GM12891 (cell line): ENCODE data around the gene CCL13.

Experiments used
- DNase-seq: peaks from one replicate; pipeline ENCODE4 v3.0.0; 2011; ENCODE audit warnings: low spot score; ENCODE audit not compliant: insufficient read length
- FAIRE-seq: peaks from 2 replicates; lab custom pipeline; 2011; peaks lifted over from hg19 to GRCh38; lab: Jason Lieb, UNC
- PAX5 ChIP-seq: IDR thresholded peaks from 2 replicates; pipeline ENCODE4 v1.6.1; 2011; ENCODE audit warnings: low read length, moderate library complexity, mild to moderate bottlenecking; ENCODE audit not compliant: insufficient read depth, severe bottlenecking
- POLR2A ChIP-seq: IDR thresholded peaks from 2 replicates; pipeline ENCODE4 v1.6.1; 2011; ENCODE audit warnings: low read depth, low read length, control low read depth
- POLR2AphosphoS5 ChIP-seq: IDR thresholded peaks from 2 replicates; pipeline ENCODE4 v1.6.1; 2011; ENCODE audit warnings: low read depth, low read length, control low read depth
- POU2F2 ChIP-seq: IDR thresholded peaks from 2 replicates; pipeline ENCODE4 v1.6.1; 2011; ENCODE audit warnings: low read depth, mild to moderate bottlenecking, control low read depth, low read length, moderate library complexity
- SPI1 ChIP-seq: IDR thresholded peaks from 2 replicates; pipeline ENCODE4 v1.6.1; 2011; ENCODE audit warnings: low read depth, low read length, control low read depth
- TAF1 ChIP-seq: IDR thresholded peaks from 2 replicates; pipeline ENCODE4 v1.6.1; 2011; ENCODE audit warnings: low read depth, low read length, control low read depth

CCL13 gene

GRCh38 chr17:34337701-34338100 is 18.6 kb upstream of the CCL13 start:
- no peak for TF ChIP-seq POLR2A
- no peak for TF ChIP-seq PAX5
- no peak for TF ChIP-seq SPI1
- TF ChIP-seq POLR2AphosphoS5, result no peak
- TF ChIP-seq TAF1, result no peak
- TF ChIP-seq POU2F2, result no peak

GRCh38 chr17:34339138-34339770 is 17.0 kb upstream of the CCL13 start:
- no peak for FAIRE-seq
- no peak for DNase-seq

More at GRCh38 chr17:34337701-34338100, 18.6 kb upstream of the CCL13 start:
- DNase-seq (no peak), FAIRE-seq (no peak)

GRCh38 chr17:34341916-34342315 is 14.4 kb upstream of the CCL13 start:
- FAIRE-seq (no peak), DNase-seq (no peak)
- TF ChIP-seq POU2F2, result no peak
- no peak for TF ChIP-seq PAX5
- TF ChIP-seq POLR2AphosphoS5, result no peak
- TF ChIP-seq POLR2A, result no peak
- no peak for TF ChIP-seq SPI1
- TF ChIP-seq TAF1, result no peak

More at GRCh38 chr17:34339138-34339770, 17.0 kb upstream of the CCL13 start:
- TF ChIP-seq SPI1, result no peak
- no peak for TF ChIP-seq PAX5
- no peak for TF ChIP-seq POLR2A
- no peak for TF ChIP-seq TAF1
- no peak for TF ChIP-seq POLR2AphosphoS5
- no peak for TF ChIP-seq POU2F2

- no peak for FAIRE-seq
- TF ChIP-seq TAF1 (no peak), POLR2A (no peak), POLR2AphosphoS5 (no peak), POU2F2 (no peak), PAX5 (no peak), SPI1 (no peak)
- DNase-seq, result no peak
These were observed 9.2 kb upstream of the CCL13 start for GRCh38 chr17:34347063-34347462.

- no peak for FAIRE-seq
- TF ChIP-seq SPI1 (no peak), POLR2A (no peak), POLR2AphosphoS5 (no peak), PAX5 (no peak), POU2F2 (no peak)
- no peak for DNase-seq
These were observed 6.5 kb upstream of the CCL13 start for GRCh38 chr17:34349751-34350150.

- FAIRE-seq (no peak), DNase-seq (no peak)
- no peak for TF ChIP-seq POU2F2
- TF ChIP-seq TAF1, result no peak
- TF ChIP-seq PAX5, result no peak
- no peak for TF ChIP-seq POLR2A
- TF ChIP-seq SPI1, result no peak
- no peak for TF ChIP-seq POLR2AphosphoS5
These were observed 5.2 kb upstream of the CCL13 start for GRCh38 chr17:34351096-34351495.

GRCh38 chr17:34352191-34352590 is 4.1 kb upstream of the CCL13 start:
- TF ChIP-seq POU2F2, result no peak
- TF ChIP-seq POLR2A, result no peak
- no peak for TF ChIP-seq SPI1
- TF ChIP-seq POLR2AphosphoS5, result no peak
- TF ChIP-seq TAF1, result no peak
- no peak for TF ChIP-seq PAX5
- FAIRE-seq (no peak), DNase-seq (no peak)

GRCh38 chr17:34354637-34355036 is 1.6 kb upstream of the CCL13 start:
- FAIRE-seq, result no peak
- no peak for DNase-seq
- TF ChIP-seq SPI1 (no peak), POLR2A (no peak), PAX5 (no peak), POLR2AphosphoS5 (no peak), POU2F2 (no peak), TAF1 (no peak)

- TF ChIP-seq TAF1 (no peak), POU2F2 (no peak), POLR2AphosphoS5 (no peak), POLR2A (no peak)
- DNase-seq (no peak), FAIRE-seq (no peak)
These were observed 1.1 kb downstream of the CCL13 start for GRCh38 chr17:34357398-34357797.

GRCh38 chr17:34358631-34359030 is 2.4 kb downstream of the CCL13 start:
- TF ChIP-seq POU2F2 (no peak), TAF1 (no peak), POLR2A (no peak), POLR2AphosphoS5 (no peak), PAX5 (no peak), SPI1 (no peak)
- no peak for DNase-seq
- FAIRE-seq, result no peak
